HG03520 (cell line): ENCODE data around the gene CALML3.
"Not testable (repeated sequence)": the region's sequence is repeated elsewhere in the genome, so short reads cannot be mapped to it uniquely, and the experiment has no call there.

Experiments used
- ATAC-seq: cut with Tn5 transposase; IDR thresholded peaks from one replicate; pipeline ENCODE4 v1.9.1; 2021; ENCODE audit warnings: mild to moderate bottlenecking, moderate library complexity; ENCODE audit not compliant: unreplicated experiment

CALML3 gene

GRCh38 chr10:5524641-5525560 lies at the start of gene CALML3:
Gene CALML3 (plus strand): TSS chr10:5524961. CDS start chr10:5525086, 125 bp downstream.
- no peak for ATAC-seq

- not testable (repeated sequence) for ATAC-seq
Measured at GRCh38 chr10:5475088-5475487, 49.7 kb upstream of the CALML3 start.

GRCh38 chr10:5475974-5476807 lies 48.6 kb upstream of the CALML3 start:
- ATAC-seq, result not testable (repeated sequence)

GRCh38 chr10:5476918-5477525 lies 47.7 kb upstream of the CALML3 start:
- ATAC-seq, result no peak

- ATAC-seq, result no peak
Measured at GRCh38 chr10:5477948-5478693, 46.6 kb upstream of the CALML3 start.

- ATAC-seq, result no peak
Measured at GRCh38 chr10:5478694-5479305, 46.0 kb upstream of the CALML3 start.

GRCh38 chr10:5479481-5480161 lies 45.1 kb upstream of the CALML3 start:
- ATAC-seq, result no peak

GRCh38 chr10:5480162-5480941 lies 44.4 kb upstream of the CALML3 start:
- no peak for ATAC-seq

GRCh38 chr10:5481121-5481520 lies 43.6 kb upstream of the CALML3 start:
- no peak for ATAC-seq

GRCh38 chr10:5482016-5482415 lies 42.7 kb upstream of the CALML3 start:
- ATAC-seq, result no peak

- ATAC-seq, result no peak
Measured at GRCh38 chr10:5484205-5484604, 40.6 kb upstream of the CALML3 start.

GRCh38 chr10:5485290-5485689 lies 39.5 kb upstream of the CALML3 start:
- no peak for ATAC-seq

- ATAC-seq, result no peak
Measured at GRCh38 chr10:5485948-5486852, 38.6 kb upstream of the CALML3 start.

GRCh38 chr10:5486853-5487235 lies 37.9 kb upstream of the CALML3 start:
- ATAC-seq, result no peak

- ATAC-seq, result no peak
Measured at GRCh38 chr10:5488272-5489161, 36.2 kb upstream of the CALML3 start.

- no peak for ATAC-seq
Measured at GRCh38 chr10:5490032-5490431, 34.7 kb upstream of the CALML3 start.
